GM18498 (cell line): ENCODE measurements around the gene PDE8B.
"Not testable (repeated sequence)": the region's sequence is repeated elsewhere in the genome, so short reads cannot be mapped to it uniquely, and the experiment has no call there.

Experiments
- ATAC-seq: cut with Tn5 transposase; IDR thresholded peaks from one replicate; pipeline ENCODE4 v1.9.1; 2021; ENCODE audit warnings: mild to moderate bottlenecking, moderate library complexity; ENCODE audit not compliant: unreplicated experiment

PDE8B gene

GRCh38 chr5:77355080-77355479, 144.6 kb downstream of the PDE8B start:
- no peak for ATAC-seq

- ATAC-seq, result no peak
Observed at GRCh38 chr5:77355751-77356150, 145.3 kb downstream of the PDE8B start.

- peak; percentile 90 for ATAC-seq
Observed at GRCh38 chr5:77356740-77357139, 146.3 kb downstream of the PDE8B start.

- ATAC-seq, result no peak
Observed at GRCh38 chr5:77358255-77359205, 148.1 kb downstream of the PDE8B start.

GRCh38 chr5:77359231-77359630, 148.8 kb downstream of the PDE8B start:
- ATAC-seq, result no peak

- no peak for ATAC-seq
Observed at GRCh38 chr5:77360381-77360780, 149.9 kb downstream of the PDE8B start.

- ATAC-seq, result no peak
Observed at GRCh38 chr5:77360973-77361372, 150.5 kb downstream of the PDE8B start.

- ATAC-seq, result no peak
Observed at GRCh38 chr5:77366717-77367500, 156.4 kb downstream of the PDE8B start.

GRCh38 chr5:77367741-77368140, 157.3 kb downstream of the PDE8B start:
- ATAC-seq, result no peak

GRCh38 chr5:77368367-77368766, 157.9 kb downstream of the PDE8B start:
- no peak for ATAC-seq

GRCh38 chr5:77369566-77369965, 159.1 kb downstream of the PDE8B start:
- ATAC-seq, result no peak

- ATAC-seq, result no peak
Observed at GRCh38 chr5:77374686-77375085, 164.2 kb downstream of the PDE8B start.

- no peak for ATAC-seq
Observed at GRCh38 chr5:77376609-77377300, 166.3 kb downstream of the PDE8B start.

GRCh38 chr5:77379558-77380061, 169.1 kb downstream of the PDE8B start:
- peak; percentile 57 for ATAC-seq

GRCh38 chr5:77380636-77381035, 170.2 kb downstream of the PDE8B start:
- ATAC-seq, result no peak

GRCh38 chr5:77383336-77383735, 172.9 kb downstream of the PDE8B start:
- ATAC-seq, result not testable (repeated sequence)

- ATAC-seq, result not testable (repeated sequence)
Observed at GRCh38 chr5:77386340-77386739, 175.9 kb downstream of the PDE8B start.

GRCh38 chr5:77389746-77390145, 179.3 kb downstream of the PDE8B start:
- no peak for ATAC-seq

- ATAC-seq, result no peak
Observed at GRCh38 chr5:77390221-77390620, 179.7 kb downstream of the PDE8B start.

- no peak for ATAC-seq
Observed at GRCh38 chr5:77390795-77391194, 180.3 kb downstream of the PDE8B start.

GRCh38 chr5:77391240-77391765, 180.8 kb downstream of the PDE8B start:
- no peak for ATAC-seq
